ENCODE measurements around the gene S100A3.

S100A3 gene

DNA sequence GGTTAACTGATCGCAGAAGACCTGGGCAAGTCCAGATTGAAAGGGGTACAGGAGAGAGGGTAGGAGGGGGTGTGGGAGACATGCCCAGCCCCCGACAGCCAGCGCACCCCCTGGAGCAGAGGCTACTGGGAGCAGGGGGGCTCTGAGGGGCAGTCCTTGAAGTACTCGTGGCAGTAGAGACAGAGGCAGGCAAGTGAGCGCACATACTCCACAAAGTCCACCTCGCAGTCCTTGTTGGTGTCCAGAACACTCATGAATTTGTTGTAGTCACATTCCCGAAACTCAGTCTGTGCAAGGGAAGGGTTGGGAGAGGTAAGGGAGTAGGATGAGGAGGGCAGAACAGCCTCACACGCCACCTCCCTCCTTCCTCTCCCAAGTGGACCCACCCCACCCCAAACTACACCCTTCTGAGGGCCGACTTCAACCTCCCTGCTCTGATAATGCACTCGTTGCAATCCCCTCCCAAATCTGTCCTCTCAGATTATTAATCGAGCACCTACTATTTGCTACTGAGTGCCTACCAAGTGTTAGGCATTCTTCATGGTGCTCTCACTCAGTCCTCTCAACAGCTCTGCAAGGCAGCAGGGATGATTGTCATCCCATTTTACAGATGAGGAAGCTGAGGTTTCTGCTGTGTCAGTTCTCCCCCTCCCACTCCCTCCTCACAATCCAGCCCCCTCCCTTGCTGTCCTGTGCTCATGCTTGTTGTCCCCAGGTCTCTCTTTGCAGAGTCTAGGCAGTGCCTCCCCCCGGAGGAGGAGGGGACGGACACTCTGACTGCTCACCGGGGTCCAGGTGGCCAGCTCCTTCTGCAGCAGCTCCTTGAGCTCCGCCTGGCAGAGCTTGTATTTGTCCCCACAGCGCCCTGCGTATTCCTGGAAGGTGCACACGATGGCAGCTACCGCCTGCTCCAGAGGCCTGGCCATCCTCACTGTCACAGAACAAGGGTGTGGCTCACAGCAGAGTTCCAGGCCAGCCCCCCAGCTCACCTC, 1.2 kb downstream of the S100A3 start:
- DNase-seq, result no peak

DNA sequence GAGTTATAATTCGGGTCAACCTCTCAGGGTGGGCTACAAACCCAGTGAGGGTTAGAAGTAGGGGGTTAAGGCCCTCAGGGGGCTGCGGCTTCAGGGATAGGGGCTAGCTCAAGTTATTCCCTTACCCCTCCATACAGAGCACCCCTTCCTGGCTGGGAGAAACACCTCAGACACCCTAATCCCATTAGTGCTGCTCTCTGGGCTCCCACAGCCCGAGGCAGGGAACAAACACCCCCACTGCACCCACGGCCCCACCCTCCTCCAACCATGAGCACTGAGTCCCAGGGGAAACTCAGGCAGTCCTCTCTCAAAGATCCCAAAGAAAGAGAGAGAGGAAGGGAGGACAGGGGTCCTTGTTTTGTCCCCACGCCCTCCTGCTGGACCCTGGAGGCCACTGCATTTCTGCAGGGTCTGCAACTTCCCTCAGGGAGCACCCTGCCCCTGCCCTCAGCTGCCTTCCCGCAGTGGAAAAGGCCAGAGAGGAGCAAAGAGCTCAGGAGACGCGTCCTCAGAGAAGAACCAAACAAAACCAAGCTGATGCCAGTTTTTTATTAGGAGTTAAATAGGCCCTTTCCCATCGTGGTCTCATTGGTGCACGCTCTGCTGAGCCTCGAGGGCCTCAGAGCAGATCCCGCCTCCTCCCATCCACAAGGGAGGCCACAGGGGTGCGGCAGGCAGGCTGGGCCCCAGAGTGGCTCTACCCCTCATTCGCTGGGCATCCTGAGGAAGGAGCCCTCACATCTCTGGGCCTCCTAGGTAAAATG, 2.1 kb downstream of the S100A3 start:
- peak; percentile 69 to 86 for DNase-seq

DNA sequence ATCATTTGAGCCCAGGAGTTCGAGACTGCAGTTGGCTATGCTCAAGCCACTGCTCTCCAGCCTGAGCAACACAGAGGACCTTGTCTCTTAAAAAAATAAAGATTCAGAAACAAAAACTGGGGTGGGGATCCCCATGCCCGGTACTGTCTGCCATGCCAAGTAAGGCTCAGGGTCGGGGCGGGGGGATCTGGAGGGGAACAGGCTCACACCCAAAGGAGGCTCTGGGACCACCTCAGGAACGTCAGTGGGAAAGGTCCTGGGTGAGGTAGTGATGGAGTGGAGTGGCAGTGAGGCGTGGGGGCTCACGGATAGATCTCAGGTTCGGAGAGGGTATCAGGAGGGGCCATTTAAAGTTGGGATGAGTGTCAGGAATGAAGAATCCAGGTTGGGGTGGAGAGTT, 2.7 kb downstream of the S100A3 start:
- DNase-seq, result no peak

DNA sequence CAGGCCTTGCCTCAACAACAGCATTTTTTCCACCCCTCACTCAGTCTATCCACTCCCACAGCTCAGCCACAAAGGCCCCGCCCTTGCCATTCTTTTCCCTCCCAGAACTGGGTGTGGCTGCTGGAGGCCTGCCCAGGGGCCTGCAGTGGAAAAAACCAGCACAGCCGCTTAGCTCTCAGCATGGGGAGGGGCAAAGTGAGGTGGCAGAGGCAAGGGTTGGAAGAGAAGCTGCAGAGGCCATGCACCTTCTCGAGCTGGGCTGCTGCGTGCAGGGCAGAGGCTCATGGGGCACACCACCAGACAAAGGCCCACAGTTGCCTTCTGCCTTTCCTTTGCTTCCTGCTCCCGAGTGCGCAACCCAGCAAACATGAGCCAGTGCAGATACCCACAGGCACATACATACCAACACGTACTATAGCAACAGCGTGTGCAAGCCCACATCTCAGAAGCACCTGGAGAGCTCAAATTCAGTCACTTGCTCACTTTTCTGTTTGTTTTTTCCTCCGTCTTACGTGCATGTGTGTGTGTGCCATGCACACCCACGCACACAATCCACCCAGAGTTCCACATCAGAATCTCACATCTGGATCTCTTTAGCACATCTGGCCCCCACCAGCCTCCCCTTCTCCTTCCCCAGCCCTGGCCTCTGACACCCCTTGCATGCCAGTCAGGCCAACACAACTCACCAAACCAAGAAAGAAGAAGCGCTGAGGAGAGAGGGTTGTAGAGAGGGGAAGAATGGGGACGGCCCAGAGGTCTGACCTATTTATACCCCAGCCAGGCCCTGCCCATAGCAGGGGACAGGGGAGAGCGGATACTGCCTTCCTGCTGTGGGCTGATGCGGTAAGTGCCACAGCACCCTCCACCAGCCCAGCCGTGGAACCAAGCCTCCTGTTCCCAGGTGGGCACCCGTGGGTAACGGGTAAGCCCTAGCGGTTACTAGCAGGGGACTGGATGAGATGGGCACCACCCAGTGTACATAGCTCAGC, 3.7 kb downstream of the S100A3 start, which contains the start of gene S100A4:
TSS of gene S100A4 (minus strand) at position 740 of the 989 bp plus-strand sequence. CDS start 1,012 bp downstream, outside the sequence.
- peak; percentile 86 to 96 for DNase-seq

DNA sequence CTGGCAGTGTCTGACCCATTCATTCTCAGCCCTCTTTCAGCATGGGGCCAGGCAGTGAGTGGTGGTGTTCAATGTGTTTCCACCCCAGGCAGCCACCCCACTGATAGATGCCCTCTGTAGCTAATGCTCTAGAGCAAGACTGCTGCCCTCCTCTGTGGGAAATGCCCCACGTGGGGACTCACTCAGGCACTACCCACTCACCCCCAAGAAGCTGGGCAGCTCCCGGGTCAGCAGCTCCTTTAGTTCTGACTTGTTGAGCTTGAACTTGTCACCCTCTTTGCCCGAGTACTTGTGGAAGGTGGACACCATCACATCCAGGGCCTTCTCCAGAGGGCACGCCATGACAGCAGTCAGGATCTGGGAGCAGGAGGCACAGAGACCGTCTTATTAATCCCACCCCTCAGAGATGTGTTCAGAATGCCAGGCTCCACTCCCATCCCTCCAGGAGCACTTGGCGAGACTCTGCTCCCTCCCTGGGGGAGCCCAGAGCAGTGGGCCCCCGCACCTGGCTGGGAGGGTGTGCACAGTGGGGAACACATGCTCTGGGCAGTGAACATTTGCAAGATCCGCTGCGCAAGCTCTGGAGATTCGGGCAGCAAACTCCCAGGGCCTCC, 4.5 kb downstream of the S100A3 start:
- DNase-seq, result no peak

DNA sequence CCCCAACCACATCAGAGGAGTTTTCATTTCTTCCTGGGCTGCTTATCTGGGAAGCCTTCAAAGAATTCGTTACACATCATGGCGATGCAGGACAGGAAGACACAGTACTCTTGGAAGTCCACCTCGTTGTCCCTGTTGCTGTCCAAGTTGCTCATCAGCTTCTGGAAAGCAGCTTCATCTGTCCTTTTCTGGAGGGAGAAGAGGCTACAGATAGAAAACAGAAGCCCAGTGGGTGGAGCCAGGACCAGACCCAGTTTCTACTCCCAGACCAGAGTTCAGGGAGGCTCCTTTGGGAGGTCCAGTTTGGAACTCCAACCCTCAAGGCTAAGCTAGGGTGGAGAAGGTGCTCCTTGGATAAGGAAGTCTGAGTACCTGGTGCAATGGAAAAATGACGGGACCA, 5.3 kb downstream of the S100A3 start:
- no peak for DNase-seq

DNA sequence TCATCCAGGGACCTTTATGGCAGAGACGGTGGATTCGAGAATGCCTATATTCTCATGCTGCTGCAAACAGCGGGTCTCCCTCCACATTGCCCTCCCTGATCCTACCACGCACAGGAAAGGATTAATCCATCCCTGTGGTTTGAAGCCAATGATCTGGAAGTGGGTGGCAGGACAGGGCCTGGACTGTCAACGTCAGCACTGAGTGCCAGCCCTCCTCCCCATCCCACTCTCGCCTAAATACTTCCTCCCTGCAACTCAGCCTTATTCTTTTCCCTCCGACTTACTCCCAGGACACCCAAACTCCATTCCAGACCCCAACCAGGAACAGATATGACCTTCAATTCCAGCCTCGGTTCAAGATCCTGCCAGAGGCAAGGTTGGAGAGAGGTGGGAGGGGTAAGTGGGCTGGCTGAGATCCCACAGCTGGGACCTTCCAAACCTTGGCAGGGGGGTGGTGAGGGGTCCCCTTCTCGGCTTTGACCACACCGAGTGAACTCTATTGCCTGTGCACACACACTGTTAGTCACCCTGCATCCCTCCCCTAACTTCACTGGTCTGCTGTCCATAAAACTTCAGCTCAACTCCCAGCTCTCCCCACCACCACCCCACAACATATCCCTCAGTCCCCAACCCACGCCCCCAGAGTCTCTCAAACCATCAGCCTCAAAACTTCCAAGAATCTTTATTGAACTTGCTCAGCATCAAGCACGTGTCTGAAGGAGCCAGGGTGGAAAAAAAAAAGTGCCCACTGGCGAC, 5.9 kb downstream of the S100A3 start:
- DNase-seq, result no peak

DNA sequence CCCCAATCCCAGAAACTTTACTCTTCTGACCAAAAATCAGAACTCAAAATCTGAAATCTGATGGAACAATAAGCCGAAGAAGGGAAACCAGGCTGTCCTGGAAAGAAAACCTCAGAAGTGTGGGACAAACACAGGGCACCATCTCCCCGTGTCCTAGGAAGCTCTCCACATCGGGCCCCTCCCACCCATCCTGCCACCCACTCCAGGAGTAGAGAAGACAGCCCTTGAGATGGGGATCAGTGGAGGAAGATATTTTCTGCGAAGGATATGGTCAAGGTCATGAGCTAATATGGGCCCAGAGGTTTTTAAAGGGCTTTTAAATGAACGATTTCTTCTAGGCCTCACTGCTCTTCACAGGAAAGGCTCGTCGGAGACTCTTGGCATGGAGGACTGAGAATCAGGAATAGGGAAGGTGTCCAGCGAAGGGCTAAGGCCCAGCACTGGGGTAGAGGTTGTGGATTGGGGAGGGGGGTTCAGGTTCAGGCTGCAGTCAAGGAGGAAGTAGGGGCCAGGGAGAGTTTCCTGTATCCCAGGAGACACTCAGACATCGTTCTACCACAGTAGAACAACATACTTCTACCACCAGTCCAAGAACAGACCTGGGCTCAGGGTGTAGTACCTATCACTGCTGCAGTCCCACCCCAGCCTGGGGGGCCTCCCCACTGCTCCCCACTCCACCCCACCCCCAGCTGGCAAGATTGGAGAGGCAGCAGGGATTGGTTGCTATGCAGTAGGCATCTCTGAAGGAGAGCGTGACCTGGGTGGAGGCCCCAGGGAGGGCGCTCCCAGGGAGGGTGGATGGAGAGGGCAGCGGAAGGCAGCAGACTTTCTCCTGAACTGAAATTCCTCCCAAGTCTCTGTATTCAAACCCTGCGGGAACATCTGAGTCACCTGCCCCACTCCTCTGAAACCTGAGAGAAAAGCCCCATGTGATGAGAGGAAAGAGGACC, 7.1 kb downstream of the S100A3 start:
- no peak for DNase-seq

DNA sequence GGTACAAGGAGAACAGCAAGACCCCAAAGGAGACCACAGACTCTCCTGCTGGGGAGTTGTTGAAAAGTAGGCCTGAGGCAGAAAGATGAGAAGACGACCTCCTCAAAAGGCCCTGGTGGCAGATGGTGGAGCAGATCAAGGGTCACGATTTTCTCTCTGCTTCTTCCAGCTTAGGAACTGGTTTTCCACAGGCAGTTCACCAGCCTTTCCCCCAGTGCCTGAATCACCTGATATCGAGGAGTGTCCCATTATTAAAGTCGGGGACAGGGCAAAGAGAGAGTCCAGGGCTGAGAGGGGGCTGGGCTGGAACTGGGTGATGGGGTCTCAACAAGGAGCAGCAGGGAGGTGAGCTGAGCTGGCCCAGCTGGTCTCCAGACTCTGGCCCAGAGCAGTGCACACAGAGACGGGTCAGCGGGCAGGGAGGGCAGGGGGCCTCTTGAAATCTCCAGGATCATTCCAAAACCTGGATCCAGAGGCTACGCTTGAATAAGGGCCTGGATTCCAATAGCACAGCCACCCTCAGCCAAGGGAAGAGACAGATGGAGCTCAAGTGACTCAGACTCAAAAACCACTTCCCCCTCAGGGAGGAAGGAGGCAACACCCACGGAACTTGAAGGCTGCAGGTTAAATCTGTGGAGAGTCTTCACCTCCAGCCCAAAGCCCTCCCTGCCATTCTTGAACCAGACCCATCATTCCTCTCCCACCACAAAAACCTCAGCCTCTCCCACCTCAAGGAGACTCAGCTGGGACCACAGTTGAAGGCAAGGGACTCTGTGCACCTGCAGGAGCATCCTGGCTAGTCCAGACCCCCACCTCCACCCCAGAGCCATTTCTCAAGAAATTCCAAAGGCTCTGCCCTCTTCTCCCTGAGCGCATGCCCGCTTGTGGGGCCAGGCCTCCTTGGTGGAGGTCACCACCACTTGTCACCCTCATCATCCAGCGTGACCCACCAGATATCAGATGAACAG, 8.4 kb downstream of the S100A3 start, which contains the start of gene S100A5:
TSS of gene S100A5 (minus strand) at position 541 of the 968 bp plus-strand sequence. CDS start 743 bp downstream, outside the sequence.
- no peak for DNase-seq

DNA sequence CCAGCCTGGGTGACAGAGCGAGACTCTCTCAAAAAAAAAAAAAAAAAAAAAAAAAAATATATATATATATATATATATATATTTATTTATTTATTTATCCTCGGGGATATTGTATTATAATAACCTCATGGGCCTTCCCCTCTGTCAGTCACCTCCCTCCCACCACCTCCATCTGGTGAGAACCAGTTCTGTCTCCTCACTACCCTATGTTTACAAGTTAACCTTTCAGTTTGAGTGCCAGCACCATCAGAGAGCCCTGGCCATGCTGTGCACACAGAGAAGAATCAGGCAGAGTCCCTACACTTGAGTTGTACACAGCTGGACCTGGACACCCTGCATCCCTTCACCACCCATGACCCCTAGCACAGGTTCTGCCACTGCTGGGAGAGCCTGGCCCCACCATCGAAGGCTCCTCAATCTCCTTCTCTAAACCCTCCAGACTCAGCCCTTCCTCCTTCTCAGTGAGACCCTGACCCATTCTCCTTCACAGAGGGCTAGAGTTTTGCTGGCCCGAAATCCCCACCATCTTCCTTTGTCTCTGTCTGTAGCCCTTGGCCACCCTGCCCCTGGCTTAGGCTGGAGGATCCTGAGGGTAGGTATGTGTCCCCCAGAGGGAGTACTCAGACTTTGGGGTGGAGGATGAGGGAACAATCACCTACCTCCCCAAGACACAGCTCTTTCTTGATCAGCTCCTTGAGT, 9.5 kb downstream of the S100A3 start:
- DNase-seq, result no peak

DNA sequence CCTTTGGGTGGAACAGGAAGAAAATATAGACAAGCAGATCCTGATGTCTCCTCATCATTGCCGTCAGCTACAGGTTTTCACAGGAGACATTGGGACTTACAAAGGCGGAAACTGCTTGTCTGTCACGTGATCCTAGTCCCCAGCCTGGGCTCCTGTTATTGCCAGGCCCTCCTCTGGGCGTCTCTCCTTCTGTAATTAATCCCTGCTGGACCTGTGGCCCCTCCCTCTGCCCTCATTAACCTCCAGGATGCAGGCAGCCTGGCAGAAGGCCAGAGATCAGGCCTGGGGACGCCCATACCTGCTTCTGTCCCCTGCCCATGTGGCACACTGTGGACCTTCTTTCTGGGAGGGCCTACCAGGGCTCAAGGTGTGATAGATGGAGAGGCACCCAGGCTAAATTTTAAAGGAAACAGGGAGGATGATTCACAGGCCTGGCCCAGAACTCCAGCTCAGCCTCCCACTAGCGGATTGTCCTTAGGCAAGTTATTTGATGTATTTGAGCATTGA, 10.7 kb downstream of the S100A3 start:
- no peak for DNase-seq

DNA sequence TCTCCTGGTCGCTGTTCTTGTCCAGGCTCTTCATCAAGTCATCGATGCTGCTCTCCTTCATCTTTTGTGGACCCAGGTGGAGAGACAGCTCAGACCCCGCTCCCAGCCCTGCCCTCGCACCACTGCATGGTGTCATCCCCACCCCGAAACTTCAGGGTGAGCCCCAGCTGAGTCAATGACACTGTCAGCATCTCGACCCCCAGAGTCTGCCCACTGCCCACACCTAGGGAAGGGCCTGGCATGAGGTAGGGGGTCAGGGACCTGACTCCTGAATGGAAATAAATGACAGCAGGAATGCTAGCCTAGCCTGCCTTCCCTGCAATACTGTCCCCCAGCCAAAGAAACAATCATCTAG, 11.7 kb downstream of the S100A3 start:
- no peak for DNase-seq

DNA sequence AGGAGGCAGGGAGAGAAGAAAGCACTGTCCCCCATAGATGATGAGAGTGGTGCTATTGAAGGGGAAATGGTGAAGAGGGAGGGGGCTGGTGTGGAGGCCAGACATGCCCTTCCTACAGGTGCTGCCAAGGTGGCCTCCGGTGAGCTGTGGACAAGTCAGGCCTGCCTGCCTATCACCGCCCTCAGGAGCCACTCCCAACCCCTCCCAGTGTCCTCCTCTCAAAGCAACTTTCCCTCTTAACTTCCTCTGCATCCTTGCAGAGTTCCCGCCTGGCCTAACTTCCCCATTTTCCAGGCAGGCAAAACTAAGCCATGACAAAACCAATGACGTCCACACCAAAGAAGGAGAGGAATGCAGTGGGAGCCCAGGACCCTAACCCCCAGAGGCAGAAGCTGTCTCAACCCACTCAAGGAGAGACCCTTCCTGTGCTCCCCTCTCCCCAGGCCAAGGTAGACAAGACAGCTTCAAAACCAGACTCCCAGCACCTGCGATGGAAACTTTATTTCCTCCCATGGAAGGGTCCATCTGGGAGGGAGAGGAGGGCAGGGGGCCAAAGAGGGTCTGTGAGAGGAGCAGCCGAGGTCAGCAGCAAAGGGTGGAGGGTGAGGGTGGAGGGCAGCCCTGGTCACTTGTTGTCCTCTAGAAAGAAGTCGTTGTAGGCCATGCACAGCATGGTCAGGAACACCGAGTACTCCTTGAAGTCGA, 12.2 kb downstream of the S100A3 start:
- DNase-seq, result no peak

DNA sequence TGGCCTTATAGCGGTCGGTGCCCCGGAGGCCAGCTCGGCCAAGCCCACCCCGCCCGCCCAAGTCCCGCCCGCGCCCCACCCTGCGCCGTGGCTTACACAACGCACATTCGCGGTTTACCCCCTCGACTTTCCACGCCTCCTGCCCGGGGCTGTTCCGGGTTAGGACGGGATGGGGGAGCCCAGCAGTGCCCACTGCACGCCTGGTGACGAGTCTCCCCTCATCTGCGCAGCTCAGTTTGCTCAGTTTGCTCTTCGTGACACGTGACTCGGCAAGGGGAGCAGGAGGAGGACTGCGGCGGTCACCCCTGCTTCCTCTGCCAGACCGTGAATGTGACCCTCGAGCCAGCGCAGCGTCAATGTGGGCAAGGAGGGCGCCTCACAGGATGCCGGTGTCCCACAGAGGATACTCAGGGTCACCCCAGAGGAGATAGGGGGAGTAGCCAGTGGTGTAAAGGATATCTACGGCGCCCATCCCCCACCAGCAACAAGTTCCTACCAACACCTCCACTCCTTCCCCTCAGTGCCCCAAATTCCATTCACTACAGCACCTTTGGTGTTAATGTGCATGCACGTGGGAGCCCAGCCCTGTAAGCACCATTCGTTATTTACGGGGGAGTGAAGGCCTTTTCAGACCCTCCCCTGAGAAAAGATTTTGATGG, 12.9 kb downstream of the S100A3 start:
- DNase-seq, result no peak

DNA sequence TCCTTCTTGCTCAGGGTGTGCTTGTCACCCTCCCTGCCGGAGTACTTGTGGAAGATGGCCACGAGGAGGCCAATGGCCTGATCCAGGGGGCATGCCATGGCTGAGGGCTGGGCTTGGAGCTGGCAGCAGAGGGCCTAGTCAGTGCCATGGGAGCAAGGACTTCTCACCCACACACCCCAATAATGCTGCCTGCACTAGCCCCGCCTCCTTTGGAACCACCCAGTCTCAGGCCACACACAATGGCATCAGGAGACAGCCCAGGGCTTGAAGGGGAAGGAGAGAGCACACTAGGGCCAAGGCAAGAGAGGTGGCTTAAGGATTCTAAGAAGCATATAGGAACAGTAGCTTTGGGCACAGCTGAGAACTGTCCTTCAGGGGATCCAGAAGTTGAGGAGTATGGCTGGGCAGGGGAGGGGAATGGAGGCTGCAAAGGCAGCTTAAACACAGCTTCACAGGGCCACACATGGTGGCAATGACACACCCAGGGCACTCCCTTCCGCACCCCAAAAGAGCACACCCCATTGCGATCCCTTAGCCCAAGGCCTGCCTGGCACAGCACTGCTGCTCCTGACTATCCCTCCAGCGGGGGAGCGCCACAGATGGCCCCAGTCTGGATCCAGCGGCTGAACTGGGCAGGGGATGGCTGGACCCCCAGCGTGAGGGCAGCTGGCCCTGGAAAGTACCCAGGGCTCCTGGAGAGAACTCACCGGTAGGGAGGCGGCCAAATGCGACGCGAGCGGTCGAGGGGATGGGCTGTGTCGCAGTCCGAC, 13.6 kb downstream of the S100A3 start, which contains the start of gene S100A6:
TSS of gene S100A6 (minus strand) at position 750 of the 770 bp plus-strand sequence. CDS start at position 98, 652 bp downstream.
- no peak for DNase-seq

DNA sequence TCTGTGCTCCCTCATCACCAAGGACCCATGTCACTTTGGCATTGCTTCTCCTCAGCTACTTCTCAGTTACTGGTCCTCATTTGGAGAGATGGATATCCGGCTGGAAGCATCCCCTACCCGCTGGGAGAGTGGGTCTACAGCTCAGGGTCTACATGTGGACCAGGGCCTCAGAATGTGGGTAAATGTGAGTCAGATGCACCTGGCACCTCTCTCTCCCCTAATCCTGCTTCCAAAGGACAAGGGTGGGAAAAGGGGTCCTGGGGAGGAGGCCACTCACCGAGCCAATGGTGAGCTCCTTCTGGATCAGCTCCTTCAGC, 14.2 kb downstream of the S100A3 start:
- DNase-seq, result no peak
